ENCODE measurements around the gene NLK. TPM values are rescaled to one million over a fixed set of nuclear protein-coding genes. Genes with fewer than 3 reads are reported as not detected.

The NLK gene
- polyA plus RNA-seq, 1 donor from 2014 or later: 81.7 TPM

DNA sequence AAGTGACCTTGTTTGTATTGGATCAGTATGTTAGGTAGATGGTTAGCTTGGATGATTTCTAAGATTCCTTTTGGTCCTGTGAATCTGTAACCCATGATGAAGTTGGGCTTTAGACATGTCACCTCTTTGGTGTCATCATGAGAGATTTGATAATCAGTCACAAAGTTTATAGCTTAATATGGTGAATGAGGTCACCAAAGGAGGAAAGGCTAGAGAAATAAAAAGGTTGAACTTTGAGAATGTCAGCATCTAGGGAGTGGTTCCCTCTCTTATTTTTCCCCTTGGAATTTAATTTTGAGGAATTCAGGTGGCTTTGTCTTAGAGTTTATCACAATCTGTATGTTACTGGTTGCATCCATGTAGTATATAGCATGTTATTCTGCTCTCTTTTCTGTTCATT lies 45.3 kb downstream of the NLK start:
- H4K20me1 ChIP-seq (ENCODE audit: insufficient read depth): no peaks in the 10 kb centered on the region
- H3K79me2 ChIP-seq (replicated peaks; ENCODE audit: insufficient read depth, low read length): peaks cover 34% of the 10 kb centered on the region
- no peak overlapping the region for H3K27ac ChIP-seq (ENCODE audit: low read length)
- H2AFZ ChIP-seq (ENCODE audit: low read depth, low read length): no peak overlapping the region
- H3K9ac ChIP-seq (ENCODE audit: low read length): no peak overlapping the region
- H3K27me3 ChIP-seq (ENCODE audit: insufficient read depth, low read depth, low read length): no peaks in the 10 kb centered on the region
- no peak overlapping the region for H3K4me3 ChIP-seq (ENCODE audit: low read length)
- H3K36me3 ChIP-seq (ENCODE audit: insufficient read depth, low read length): no peaks in the 10 kb centered on the region
- H3K9me2 ChIP-seq (ENCODE audit: insufficient read depth, low read length): no peaks in the 10 kb centered on the region
- H3F3A ChIP-seq (ENCODE audit: insufficient read depth, low read length, poor library complexity, severe bottlenecking): no peaks in the 10 kb centered on the region
- TF ChIP-seq CTCF (IDR thresholded peaks at IDR 0.05; ENCODE audit: poor library complexity, severe bottlenecking) (no peak), EZH2 (IDR thresholded peaks at IDR 0.05; ENCODE audit: borderline replicate concordance, insufficient read depth, low read length, poor library complexity, severe bottlenecking) (no peak), EP300 (conservative IDR thresholded peaks at IDR 0.05; ENCODE audit: poor library complexity, severe bottlenecking) (no peak), TAF1 (IDR thresholded peaks at IDR 0.05; ENCODE audit: low read depth) (no peak), POLR2AphosphoS5 (IDR thresholded peaks at IDR 0.05) (no peak), SMC3 (conservative IDR thresholded peaks at IDR 0.05; ENCODE audit: poor library complexity) (no peak), RAD21 (conservative IDR thresholded peaks at IDR 0.05) (no peak), MXI1 (conservative IDR thresholded peaks at IDR 0.05; ENCODE audit: poor library complexity, severe bottlenecking) (no peak)
- TF ChIP-seq, protein P1, sequence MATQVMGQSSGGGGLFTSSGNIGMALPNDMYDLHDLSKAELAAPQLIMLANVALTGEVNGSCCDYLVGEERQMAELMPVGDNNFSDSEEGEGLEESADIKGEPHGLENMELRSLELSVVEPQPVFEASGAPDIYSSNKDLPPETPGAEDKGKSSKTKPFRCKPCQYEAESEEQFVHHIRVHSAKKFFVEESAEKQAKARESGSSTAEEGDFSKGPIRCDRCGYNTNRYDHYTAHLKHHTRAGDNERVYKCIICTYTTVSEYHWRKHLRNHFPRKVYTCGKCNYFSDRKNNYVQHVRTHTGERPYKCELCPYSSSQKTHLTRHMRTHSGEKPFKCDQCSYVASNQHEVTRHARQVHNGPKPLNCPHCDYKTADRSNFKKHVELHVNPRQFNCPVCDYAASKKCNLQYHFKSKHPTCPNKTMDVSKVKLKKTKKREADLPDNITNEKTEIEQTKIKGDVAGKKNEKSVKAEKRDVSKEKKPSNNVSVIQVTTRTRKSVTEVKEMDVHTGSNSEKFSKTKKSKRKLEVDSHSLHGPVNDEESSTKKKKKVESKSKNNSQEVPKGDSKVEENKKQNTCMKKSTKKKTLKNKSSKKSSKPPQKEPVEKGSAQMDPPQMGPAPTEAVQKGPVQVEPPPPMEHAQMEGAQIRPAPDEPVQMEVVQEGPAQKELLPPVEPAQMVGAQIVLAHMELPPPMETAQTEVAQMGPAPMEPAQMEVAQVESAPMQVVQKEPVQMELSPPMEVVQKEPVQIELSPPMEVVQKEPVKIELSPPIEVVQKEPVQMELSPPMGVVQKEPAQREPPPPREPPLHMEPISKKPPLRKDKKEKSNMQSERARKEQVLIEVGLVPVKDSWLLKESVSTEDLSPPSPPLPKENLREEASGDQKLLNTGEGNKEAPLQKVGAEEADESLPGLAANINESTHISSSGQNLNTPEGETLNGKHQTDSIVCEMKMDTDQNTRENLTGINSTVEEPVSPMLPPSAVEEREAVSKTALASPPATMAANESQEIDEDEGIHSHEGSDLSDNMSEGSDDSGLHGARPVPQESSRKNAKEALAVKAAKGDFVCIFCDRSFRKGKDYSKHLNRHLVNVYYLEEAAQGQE (IDR thresholded peaks at IDR 0.05; ENCODE audit: borderline replicate concordance): no peak
- H3K9me3 ChIP-seq (ENCODE audit: low read length): no peaks in the 10 kb centered on the region
- H3K4me2 ChIP-seq (ENCODE audit: low read length): no peak overlapping the region

- TF ChIP-seq EZH2 (IDR thresholded peaks at IDR 0.05; ENCODE audit: borderline replicate concordance, insufficient read depth, low read length, poor library complexity, severe bottlenecking) (no peak), SMC3 (conservative IDR thresholded peaks at IDR 0.05; ENCODE audit: poor library complexity) (no peak), TAF1 (IDR thresholded peaks at IDR 0.05; ENCODE audit: low read depth) (no peak), MXI1 (conservative IDR thresholded peaks at IDR 0.05; ENCODE audit: poor library complexity, severe bottlenecking) (no peak), EP300 (conservative IDR thresholded peaks at IDR 0.05; ENCODE audit: poor library complexity, severe bottlenecking) (no peak), CTCF (IDR thresholded peaks at IDR 0.05; ENCODE audit: poor library complexity, severe bottlenecking) (no peak), RAD21 (conservative IDR thresholded peaks at IDR 0.05) (no peak), POLR2AphosphoS5 (IDR thresholded peaks at IDR 0.05) (no peak)
- TF ChIP-seq, protein P1 (IDR thresholded peaks at IDR 0.05; ENCODE audit: borderline replicate concordance): no peak
These were observed 48.1 kb downstream of the NLK start for GRCh38 chr17:28090551-28090950.

More at GRCh38 chr17:28090551-28090950, 48.1 kb downstream of the NLK start:
- H3K27me3 ChIP-seq (ENCODE audit: insufficient read depth, low read depth, low read length): no peaks in the 10 kb centered on the region
- no peak overlapping the region for H3K9ac ChIP-seq (ENCODE audit: low read length)
- H3F3A ChIP-seq (ENCODE audit: insufficient read depth, low read length, poor library complexity, severe bottlenecking): no peaks in the 10 kb centered on the region
- H3K9me3 ChIP-seq (ENCODE audit: low read length): no peaks in the 10 kb centered on the region
- H3K4me2 ChIP-seq (ENCODE audit: low read length): no peak overlapping the region
- no peak overlapping the region for H2AFZ ChIP-seq (ENCODE audit: low read depth, low read length)
- H3K79me2 ChIP-seq (replicated peaks; ENCODE audit: insufficient read depth, low read length): peaks cover 34% of the 10 kb centered on the region
- H3K36me3 ChIP-seq (ENCODE audit: insufficient read depth, low read length): no peaks in the 10 kb centered on the region
- H3K9me2 ChIP-seq (ENCODE audit: insufficient read depth, low read length): no peaks in the 10 kb centered on the region
- no peak overlapping the region for H3K27ac ChIP-seq (ENCODE audit: low read length)
- H4K20me1 ChIP-seq (ENCODE audit: insufficient read depth): no peaks in the 10 kb centered on the region
- no peak overlapping the region for H3K4me3 ChIP-seq (ENCODE audit: low read length)

All from neural cell (in vitro differentiated cells).